ENCODE data around the gene KRTAP5-10.

DNA sequence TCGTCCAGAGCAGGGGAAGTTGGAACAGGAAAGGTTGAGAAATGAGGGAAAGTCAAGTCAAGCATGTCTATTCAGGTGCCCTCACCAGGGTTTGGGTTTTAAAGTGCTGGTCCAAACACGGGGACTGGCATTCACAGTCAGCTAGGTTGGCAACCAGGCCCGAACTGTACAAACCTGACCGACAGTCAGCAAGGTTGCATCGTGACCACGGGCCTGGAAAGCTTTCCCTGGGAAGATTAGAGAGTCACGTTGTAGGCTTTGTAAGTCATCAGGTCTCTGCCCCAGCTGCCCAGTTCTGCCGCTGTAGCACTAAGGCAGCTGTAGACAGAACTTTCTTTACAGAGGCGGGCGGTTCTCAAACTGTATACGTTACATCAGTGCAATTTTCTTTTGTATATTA lies 7.4 kb downstream of the KRTAP5-10 start:
- TF ChIP-seq, protein P1, sequence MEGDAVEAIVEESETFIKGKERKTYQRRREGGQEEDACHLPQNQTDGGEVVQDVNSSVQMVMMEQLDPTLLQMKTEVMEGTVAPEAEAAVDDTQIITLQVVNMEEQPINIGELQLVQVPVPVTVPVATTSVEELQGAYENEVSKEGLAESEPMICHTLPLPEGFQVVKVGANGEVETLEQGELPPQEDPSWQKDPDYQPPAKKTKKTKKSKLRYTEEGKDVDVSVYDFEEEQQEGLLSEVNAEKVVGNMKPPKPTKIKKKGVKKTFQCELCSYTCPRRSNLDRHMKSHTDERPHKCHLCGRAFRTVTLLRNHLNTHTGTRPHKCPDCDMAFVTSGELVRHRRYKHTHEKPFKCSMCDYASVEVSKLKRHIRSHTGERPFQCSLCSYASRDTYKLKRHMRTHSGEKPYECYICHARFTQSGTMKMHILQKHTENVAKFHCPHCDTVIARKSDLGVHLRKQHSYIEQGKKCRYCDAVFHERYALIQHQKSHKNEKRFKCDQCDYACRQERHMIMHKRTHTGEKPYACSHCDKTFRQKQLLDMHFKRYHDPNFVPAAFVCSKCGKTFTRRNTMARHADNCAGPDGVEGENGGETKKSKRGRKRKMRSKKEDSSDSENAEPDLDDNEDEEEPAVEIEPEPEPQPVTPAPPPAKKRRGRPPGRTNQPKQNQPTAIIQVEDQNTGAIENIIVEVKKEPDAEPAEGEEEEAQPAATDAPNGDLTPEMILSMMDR (conservative IDR thresholded peaks at IDR 0.05 in 1 of 2, IDR thresholded peaks at IDR 0.05 in 1 of 2; ENCODE audit: low read depth in 1 of 2, low read length in 2 of 2), result no peak
- no peak for TF ChIP-seq EZH2 (IDR thresholded peaks at IDR 0.05; ENCODE audit: low read length, missing control alignments)

Measured in fibroblast of lung (primary cell).